GM23248 (cell line): Measurements from ENCODE around the gene MSX1.

Experiments
- EZH2 ChIP-seq: fragments of 200-600 bp; sonication (generic); IDR thresholded peaks from 2 replicates; pipeline ENCODE4 v1.6.1; 2018; ENCODE audit warnings: antibody characterized with exemption, mild to moderate bottlenecking; ENCODE audit not compliant: insufficient read depth, poor library complexity, severe bottlenecking
- EZH2phosphoT487 ChIP-seq: fragments of 200-600 bp; sonication (generic); IDR thresholded peaks from 2 replicates; pipeline ENCODE4 v1.6.1; 2018; ENCODE audit warnings: antibody characterized with exemption, moderate library complexity, mild to moderate bottlenecking, low read depth; ENCODE audit not compliant: insufficient read depth

DNA sequence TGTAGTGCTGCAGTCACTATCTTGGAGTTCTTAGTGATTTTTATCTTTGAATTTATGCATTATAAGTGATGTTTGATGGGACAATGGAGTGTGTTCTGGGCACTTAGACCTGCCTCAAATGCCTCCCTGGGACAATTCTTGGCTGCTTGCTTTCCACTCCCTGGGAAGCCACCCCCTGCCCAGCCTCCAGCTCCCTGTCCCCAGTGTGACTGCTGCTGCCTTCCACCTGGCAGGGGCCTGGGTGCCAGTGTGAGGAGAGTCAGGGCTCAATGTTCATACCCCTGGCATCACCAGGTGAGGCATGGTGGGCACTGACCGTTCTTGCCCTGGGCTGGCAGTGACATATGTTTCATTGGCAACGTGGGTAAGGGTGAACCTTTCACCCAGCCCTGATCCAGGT, 14.8 kb downstream of the MSX1 start:
- no peak for TF ChIP-seq EZH2
- TF ChIP-seq EZH2phosphoT487, result no peak
